Activated CD4-positive, alpha-beta T cell treated with anti-CD3 and anti-CD28 coated beads, Interleukin-2, Interleukin-4, amounts not matched to agents 100 ng/mL and 50 ng/mL, durations not matched to agents 16 hours and 8 hours (primary cell): ENCODE data around the gene BOK.
"Not testable (repeated sequence)": the region's sequence is repeated elsewhere in the genome, so short reads cannot be mapped to it uniquely, and the experiment has no call there.

Experiments
- DNase-seq: peaks from one replicate; pipeline ENCODE4 v3.0.0-alpha.2; 2020; ENCODE audit warnings: low spot score

Gene BOK

GRCh38 chr2:241572915-241573651, 14.5 kb downstream of the BOK start:
- DNase-seq = not testable (repeated sequence)

GRCh38 chr2:241573741-241574140, 15.2 kb downstream of the BOK start:
- no peak for DNase-seq

- no peak for DNase-seq
These were observed 16.5 kb downstream of the BOK start for GRCh38 chr2:241574911-241575623.

GRCh38 chr2:241575624-241576292, 17.2 kb downstream of the BOK start:
- no peak for DNase-seq

- DNase-seq = no peak
These were observed 17.7 kb downstream of the BOK start for GRCh38 chr2:241576293-241576654.

- no peak for DNase-seq
These were observed 19.0 kb downstream of the BOK start for GRCh38 chr2:241577413-241578122.

GRCh38 chr2:241579281-241579680, 20.7 kb downstream of the BOK start:
- DNase-seq = no peak

GRCh38 chr2:241582328-241582727, 23.8 kb downstream of the BOK start:
- DNase-seq = no peak

- no peak for DNase-seq
These were observed 24.3 kb downstream of the BOK start for GRCh38 chr2:241582806-241583205.

GRCh38 chr2:241584436-241584835, 25.9 kb downstream of the BOK start:
- no peak for DNase-seq

- DNase-seq = no peak
These were observed 28.2 kb downstream of the BOK start for GRCh38 chr2:241586564-241587264.

- not testable (repeated sequence) for DNase-seq
These were observed 31.3 kb downstream of the BOK start for GRCh38 chr2:241589863-241590262.

GRCh38 chr2:241590496-241591455, 32.2 kb downstream of the BOK start:
- DNase-seq = not testable (repeated sequence)

GRCh38 chr2:241592126-241592845, 33.7 kb downstream of the BOK start:
- no peak for DNase-seq

- no peak for DNase-seq
These were observed 34.7 kb downstream of the BOK start for GRCh38 chr2:241593271-241593670.

GRCh38 chr2:241595600-241596140, 37.1 kb downstream of the BOK start:
- DNase-seq = no peak

- no peak for DNase-seq
These were observed 39.0 kb downstream of the BOK start for GRCh38 chr2:241597561-241597960.

GRCh38 chr2:241598061-241598460, 39.5 kb downstream of the BOK start:
- no peak for DNase-seq

GRCh38 chr2:241598487-241598886, 39.9 kb downstream of the BOK start:
- no peak for DNase-seq

GRCh38 chr2:241599615-241600014, 41.1 kb downstream of the BOK start:
- DNase-seq = no peak
